Prostate gland (tissue), 2 donors: Measurements from ENCODE around the gene DEF6. TPM values are rescaled to one million over a fixed set of nuclear protein-coding genes. Genes with fewer than 3 reads are reported as not detected.

Source experiments
- DNase-seq: peaks from one replicate; pipeline ENCODE4 v3.0.0-alpha.2; 2019; ENCODE audit warnings: low spot score
- H3K27ac ChIP-seq, 2 donors: fragments of 200-600 bp; sonication (generic); 2 replicates each; pipeline ENCODE4 v1.5.1; 2017 to 2019
- H3K27me3 ChIP-seq: fragments of 200-600 bp; sonication (generic); replicated peaks from 2 replicates; pipeline ENCODE4 v1.5.1; 2019; ENCODE audit not compliant: insufficient read depth
- H3K36me3 ChIP-seq, 2 donors: fragments of 200-600 bp; sonication (generic); 1 replicate in 1 of 2; 2 replicates in 1 of 2; pipeline versions ENCODE4 v1.5.1 to v1.8.1; 2017 to 2019
- H3K4me1 ChIP-seq: fragments of 200-600 bp; sonication (generic); replicated peaks from 2 replicates; pipeline ENCODE4 v1.5.1; 2019
- H3K4me3 ChIP-seq, 2 donors: fragments of 200-600 bp; sonication (generic); 2 replicates each; pipeline ENCODE4 v1.5.1; 2017 to 2019
- H3K9me3 ChIP-seq: fragments of 200-600 bp; sonication (generic); 2 replicates; pipeline ENCODE4 v1.5.1; 2017
- CTCF ChIP-seq, 4 experiments: fragments of 200-600 bp in 2 of 4; fragments of 450-650 bp in 2 of 4; sonication (generic) in 2 of 4; IDR thresholded peaks; 1 replicate in 3 of 4; 2 replicates in 1 of 4; pipeline ENCODE4 v1.5.1; 2016 to 2019; ENCODE audit warnings: antibody characterized with exemption in 4 of 4, mild to moderate bottlenecking in 2 of 4, moderate library complexity in 2 of 4
- POLR2A ChIP-seq: fragments of 450-650 bp; IDR thresholded peaks from one replicate; pipeline ENCODE4 v1.6.1; 2016; ENCODE audit warnings: antibody characterized with exemption, mild to moderate bottlenecking
- POLR2AphosphoS5 ChIP-seq: sonication (generic); formaldehyde crosslinking; IDR thresholded peaks from one replicate; pipeline ENCODE4 v1.6.1; 2017; ENCODE audit warnings: antibody characterized with exemption
- WGBS: methylation state at CpG from one replicate; pipeline ENCODE4 v1.1.5; 2018; 5-methylcytosine and 5-hydroxymethylcytosine counted together
- intact Hi-C: fragments of 100-400 bp; cut with DNase I; formaldehyde crosslinking; loops from one replicate; pipeline ENCODE4 v1.14.2; 2022
- total RNA-seq, 2 donors: library from RNA; depleted of rRNA; stranded (reverse); fragments of >200 nt; gene quantifications; one replicate each; pipeline ENCODE4 v1.1.0, GENCODE V29; 2016

Gene DEF6
- total RNA-seq, 2 donors from 2014 or later: 20.2 to 33.4 TPM

- Histone ChIP-seq H3K36me3 (no peaks in the 10 kb centered on the region), H3K4me1 (peaks cover 3% of the 10 kb centered on the region), H3K4me3 (peak overlapping the region; percentile 54 to 92), H3K27me3 (no peaks in the 10 kb centered on the region), H3K27ac (peak overlapping the region; percentile 87 to 94), H3K9me3 (no peaks in the 10 kb centered on the region)
- TF ChIP-seq POLR2AphosphoS5 (no peak), POLR2A (no peak), CTCF (IDR thresholded peaks at IDR 0.05) (no peak)
- intact Hi-C loops: no loop called here
- 20% methylated on average over 7 of the region's 7 CpGs for WGBS
- DNase-seq: no peak
Observed at GRCh38 chr6:35258336-35258735, 39.3 kb upstream of the DEF6 start.

- H3K4me3 ChIP-seq: peak overlapping the region; percentile 54 to 92
- H3K4me1 ChIP-seq: peaks cover 3% of the 10 kb centered on the region
- WGBS: 0% methylated on average over 15 of the region's 20 CpGs
- intact Hi-C loops: no loop called here
- no peak for DNase-seq
- no peaks in the 10 kb centered on the region for H3K36me3 ChIP-seq
- no peaks in the 10 kb centered on the region for H3K27me3 ChIP-seq
- peak overlapping the region; percentile 87 to 94 for H3K27ac ChIP-seq
- TF ChIP-seq CTCF (IDR thresholded peaks at IDR 0.05) (peak in 1 of 4 experiments; percentile 12), POLR2AphosphoS5 (no peak)
- H3K9me3 ChIP-seq: no peaks in the 10 kb centered on the region
Observed at GRCh38 chr6:35258858-35259193, 38.8 kb upstream of the DEF6 start.

- Histone ChIP-seq H3K27ac (peak within 1 kb of the TSS; percentile 87 to 94), H3K4me3 (peak within 1 kb of the TSS; percentile 54 to 92), H3K4me1 (peaks cover 3% of the 10 kb centered on the region), H3K9me3 (no peaks in the 10 kb centered on the region), H3K27me3 (no peaks in the 10 kb centered on the region), H3K36me3 (no peaks in the 10 kb centered on the region)
- TF ChIP-seq CTCF (IDR thresholded peaks at IDR 0.05) (peak in 2 of 4 experiments; percentile 51 to 69), POLR2AphosphoS5 (peak; percentile 97), POLR2A (peak; percentile 54)
- intact Hi-C loops: no loop called here
- 1% methylated on average over 34 of the region's 82 CpGs for whole genome bisulfite sequencing
- DNase-seq: peak; percentile 97
Observed at GRCh38 chr6:35259194-35259947, 38.2 kb upstream of the DEF6 start, which contains the start of gene ZNF76. Gene ZNF76 (plus strand): TSS chr6:35259735. CDS start chr6:35281152, 21,417 bp downstream.

GRCh38 chr6:35259948-35260590, 37.5 kb upstream of the DEF6 start:
- WGBS: 7% methylated on average over 22 of the region's 23 CpGs
- peak; percentile 36 for DNase-seq

More at GRCh38 chr6:35259948-35260590, 37.5 kb upstream of the DEF6 start:
- Histone ChIP-seq H3K9me3 (no peaks in the 10 kb centered on the region), H3K27me3 (no peaks in the 10 kb centered on the region), H3K4me1 (peaks cover 3% of the 10 kb centered on the region), H3K4me3 (peak overlapping the region; percentile 54 to 92), H3K27ac (peak overlapping the region; percentile 87 to 94), H3K36me3 (no peaks in the 10 kb centered on the region)
- intact Hi-C loops: no loop called here
- TF ChIP-seq POLR2A (no peak), POLR2AphosphoS5 (no peak), CTCF (IDR thresholded peaks at IDR 0.05) (no peak)
